Bronchial smooth muscle cell (primary cell): Measurements from ENCODE around the gene ZNRD2. TPM values are rescaled to one million over a fixed set of nuclear protein-coding genes. Genes with fewer than 3 reads are reported as not detected.

Source experiments
- total RNA-seq: library from RNA; depleted of rRNA; stranded (reverse); fragments of >200 nt; gene quantifications from 2 replicates; pipeline ENCODE4 v1.2.1, GENCODE V29; 2014

The ZNRD2 gene, protein sequence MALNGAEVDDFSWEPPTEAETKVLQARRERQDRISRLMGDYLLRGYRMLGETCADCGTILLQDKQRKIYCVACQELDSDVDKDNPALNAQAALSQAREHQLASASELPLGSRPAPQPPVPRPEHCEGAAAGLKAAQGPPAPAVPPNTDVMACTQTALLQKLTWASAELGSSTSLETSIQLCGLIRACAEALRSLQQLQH
- 28.4 and 29.9 TPM in 2 replicates for total RNA-seq

DNA sequence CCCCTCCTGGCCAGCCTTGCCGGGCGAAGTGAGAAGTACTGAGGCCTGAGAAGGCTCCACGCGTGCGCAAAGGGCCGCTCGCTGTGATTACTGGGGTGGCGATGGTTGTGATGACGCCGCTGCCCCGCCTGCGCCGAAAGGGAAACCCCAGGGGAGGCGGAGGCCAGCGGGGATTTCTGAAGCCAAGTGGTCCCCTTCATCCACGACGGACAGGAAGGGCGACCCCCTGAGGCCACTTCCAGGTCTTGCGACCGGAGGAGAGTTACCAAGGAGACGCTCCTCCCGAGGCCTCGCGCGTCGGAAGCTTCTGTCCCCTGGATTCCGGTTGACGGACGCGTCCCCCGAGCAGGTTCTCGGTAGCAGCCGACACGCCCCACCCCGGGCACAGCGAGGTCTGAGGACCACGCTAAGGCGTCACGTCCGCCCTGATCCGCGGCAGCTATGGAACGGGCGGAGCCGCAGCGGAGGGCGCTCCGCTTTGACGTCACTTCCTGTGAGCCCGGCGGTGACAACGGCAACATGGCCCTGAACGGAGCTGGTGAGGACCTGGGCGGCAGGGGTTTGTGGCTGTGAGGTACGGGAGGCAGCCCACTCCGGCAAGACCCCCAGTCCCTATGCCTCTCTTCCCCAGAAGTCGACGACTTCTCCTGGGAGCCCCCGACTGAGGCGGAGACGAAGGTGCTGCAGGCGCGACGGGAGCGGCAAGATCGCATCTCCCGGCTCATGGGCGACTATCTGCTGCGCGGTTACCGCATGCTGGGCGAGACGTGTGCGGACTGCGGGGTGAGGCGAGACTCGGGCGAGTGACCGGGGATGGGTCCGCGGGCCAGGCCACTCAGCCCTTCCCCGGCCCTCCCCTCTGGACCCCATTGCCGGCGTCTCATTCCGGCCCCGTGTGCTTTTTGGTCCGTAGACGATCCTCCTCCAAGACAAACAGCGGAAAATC is at the start of gene ZNRD2:
Gene ZNRD2, plus strand, starts transcription at position 505 of the 946 bp plus-strand sequence. Its CDS starts 15 bp downstream, at position 520.

DNA sequence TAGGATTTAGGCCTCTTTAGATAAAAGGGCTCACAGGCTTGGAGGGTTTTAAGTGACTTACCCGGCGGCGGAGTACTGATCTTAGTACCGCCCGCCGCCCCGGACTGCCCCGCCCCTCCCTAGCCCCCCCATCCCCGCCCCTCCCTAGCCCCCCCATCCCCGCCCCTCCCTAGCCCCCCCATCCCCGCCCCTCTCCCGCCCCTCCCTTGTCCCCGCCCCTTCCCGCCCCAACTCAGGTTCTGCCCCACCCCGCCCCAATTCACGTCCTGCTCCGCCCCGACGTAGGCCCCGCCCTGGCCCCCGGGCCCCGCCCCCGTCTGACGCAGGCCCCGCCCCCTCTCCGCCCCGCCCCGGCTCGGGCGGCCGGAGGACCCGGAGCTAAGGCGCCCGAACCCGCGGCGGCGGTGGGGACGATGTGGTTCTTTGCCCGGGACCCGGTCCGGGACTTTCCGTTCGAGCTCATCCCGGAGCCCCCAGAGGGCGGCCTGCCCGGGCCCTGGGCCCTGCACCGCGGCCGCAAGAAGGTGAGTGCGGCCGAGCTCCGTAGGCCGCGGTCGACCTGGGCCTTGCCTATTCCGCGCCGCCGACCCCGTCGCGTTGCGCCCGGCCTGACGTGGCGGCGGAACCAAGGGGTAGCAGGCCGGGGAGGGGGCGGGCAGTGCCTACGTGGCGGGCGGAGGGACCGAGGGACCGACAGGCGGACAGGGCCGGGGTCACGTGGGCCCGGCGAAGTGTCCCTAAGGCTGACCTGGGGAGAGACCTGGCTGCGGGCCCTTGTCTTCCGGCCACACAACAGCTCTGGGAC is 45.3 kb upstream of the ZNRD2 start, which contains the start of gene SCYL1:
Gene SCYL1, plus strand, starts transcription at position 343 of the 805 bp plus-strand sequence. Its CDS starts 71 bp downstream, at position 414.

GRCh38 chr11:65558002-65558929 is 12.0 kb upstream of the ZNRD2 start, which contains the start of gene LTBP3:
LTBP3 (minus strand) TSS chr11:65558359; CDS start chr11:65557959, 400 bp downstream.

GRCh38 chr11:65572356-65573051 is 2.2 kb downstream of the ZNRD2 start, which contains the start of gene FAM89B:
FAM89B (plus strand) TSS chr11:65572538; CDS start chr11:65572670, 132 bp downstream.

DNA sequence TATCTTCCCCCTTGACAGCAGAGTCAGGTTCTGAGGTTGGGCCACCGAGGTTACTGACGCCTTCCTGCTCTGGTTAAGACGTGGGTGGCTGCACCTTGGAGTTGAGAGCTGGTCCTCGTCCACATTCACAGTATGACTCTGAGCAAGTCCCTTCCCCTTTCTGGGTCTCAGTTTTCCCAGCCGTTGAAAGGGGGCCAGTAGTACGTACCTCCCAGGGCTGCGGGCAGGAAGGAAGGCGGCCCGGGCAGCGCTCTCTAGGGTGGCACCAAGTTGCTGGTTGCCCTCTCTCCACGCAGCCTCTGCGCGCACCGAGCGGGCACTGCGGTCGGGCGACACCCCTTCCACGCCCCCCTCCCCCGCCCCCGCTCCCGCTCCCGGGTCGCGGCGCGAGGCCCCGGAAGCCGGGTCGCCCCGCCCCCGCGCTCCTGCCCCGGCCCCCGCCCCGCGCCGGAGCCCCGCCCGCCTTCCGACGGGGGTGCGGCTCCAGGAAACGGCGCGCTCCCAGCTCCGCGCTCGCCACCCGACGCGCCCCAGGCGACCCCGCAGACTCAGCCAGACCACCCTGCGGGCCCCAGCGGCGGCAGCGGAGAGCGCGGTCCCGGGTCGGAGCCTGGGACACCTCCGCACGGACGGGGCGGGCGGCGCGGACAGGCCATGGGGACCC is 5.4 kb downstream of the ZNRD2 start, which contains the start of gene EHBP1L1:
Gene EHBP1L1, plus strand, starts transcription at position 486 of the 664 bp plus-strand sequence. CDS start 250 bp downstream, outside the sequence.

GRCh38 chr11:65595543-65596281 is 25.4 kb downstream of the ZNRD2 start, which contains the start of gene KCNK7:
KCNK7 (minus strand) TSS chr11:65595800; CDS start chr11:65595772, 28 bp downstream.

DNA sequence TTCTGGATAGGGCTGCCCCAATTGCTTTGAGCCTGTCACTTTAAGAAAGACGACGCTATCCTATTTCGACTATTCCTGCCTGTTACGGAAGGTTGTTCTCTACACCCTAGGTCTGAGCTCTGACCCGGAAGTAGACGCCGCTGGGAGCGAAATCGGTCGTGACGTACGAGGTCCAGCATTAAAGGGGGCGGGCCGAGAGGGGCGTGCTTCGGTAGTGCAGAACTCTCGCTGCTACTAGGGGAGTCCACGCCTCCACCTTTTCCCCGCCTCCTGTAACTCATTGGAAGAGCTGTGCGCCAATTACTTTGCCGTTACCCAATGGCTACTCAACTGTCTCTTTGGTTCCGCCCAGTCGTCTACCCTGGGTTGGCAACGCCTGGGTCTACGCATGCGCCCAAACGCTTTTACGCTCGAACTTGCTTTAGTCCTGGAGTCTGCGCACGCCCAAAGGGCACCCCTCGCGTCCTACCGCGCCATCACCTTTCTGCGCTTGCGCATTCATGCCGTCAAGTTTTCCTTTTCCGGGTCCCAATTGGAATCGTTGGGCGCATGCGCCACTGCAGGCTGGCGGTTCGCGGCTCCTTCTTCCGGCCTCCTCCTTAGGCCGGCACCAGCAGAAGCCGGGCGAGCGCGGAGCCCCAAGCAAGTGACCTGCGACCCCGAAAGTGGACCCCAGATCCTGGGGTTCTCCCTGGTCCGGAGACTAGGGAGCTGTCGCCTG is 45.1 kb downstream of the ZNRD2 start, which contains the start of gene PCNX3:
Gene PCNX3, plus strand, starts transcription at position 548 of the 721 bp plus-strand sequence. CDS start 536 bp downstream, outside the sequence.

Other genes with a start within 250 kb of the ZNRD2 start
- 25.0 and 27.0 TPM in 2 replicates for gene DPF2, start 236.6 kb upstream of the ZNRD2 start, total RNA-seq
- gene TIGD3, start 215.7 kb upstream of the ZNRD2 start, total RNA-seq: under 0.01 TPM in 2 replicates
- 0.77 and 0.95 TPM in 2 replicates for gene SLC25A45, start 187.8 kb upstream of the ZNRD2 start, total RNA-seq
- gene FRMD8, start 183.8 kb upstream of the ZNRD2 start, total RNA-seq: 17.2 and 23.9 TPM in 2 replicates
- gene NEAT1, start 147.7 kb upstream of the ZNRD2 start, total RNA-seq: 338 and 347 TPM in 2 replicates
- gene MALAT1, start 71.4 kb upstream of the ZNRD2 start, total RNA-seq: 7,849 and 17,081 TPM in 2 replicates
- 69.7 and 74.6 TPM in 2 replicates for gene SCYL1, start 45.4 kb upstream of the ZNRD2 start, total RNA-seq
- 44.6 and 50.3 TPM in 2 replicates for gene LTBP3, start 12.1 kb upstream of the ZNRD2 start, total RNA-seq
- 12.4 and 13.2 TPM in 2 replicates for gene FAM89B, start 2.1 kb downstream of the ZNRD2 start, total RNA-seq
- gene EHBP1L1, start 5.6 kb downstream of the ZNRD2 start, total RNA-seq: 34.9 and 59.4 TPM in 2 replicates
- 0.09 and 0.16 TPM in 2 replicates for gene KCNK7, start 25.3 kb downstream of the ZNRD2 start, total RNA-seq
- gene MAP3K11, start 43.7 kb downstream of the ZNRD2 start, total RNA-seq: 15.2 and 17.5 TPM in 2 replicates
- gene PCNX3, start 45.3 kb downstream of the ZNRD2 start, total RNA-seq: 8.8 and 10.0 TPM in 2 replicates
- 12.5 and 14.5 TPM in 2 replicates for gene SIPA1, start 67.6 kb downstream of the ZNRD2 start, total RNA-seq
- 13.4 and 17.4 TPM in 2 replicates for gene RELA, start 92.4 kb downstream of the ZNRD2 start, total RNA-seq
- gene KAT5, start 141.8 kb downstream of the ZNRD2 start, total RNA-seq: 39.7 and 64.7 TPM in 2 replicates
- gene RNASEH2C, start 150.3 kb downstream of the ZNRD2 start, total RNA-seq: 32.8 and 35.3 TPM in 2 replicates
- 2.6 and 3.3 TPM in 2 replicates for gene AP5B1, start 210.5 kb downstream of the ZNRD2 start, total RNA-seq
- not detected in 2 replicates for gene OVOL1, start 216.6 kb downstream of the ZNRD2 start, total RNA-seq